ENCODE measurements around the gene IER2. TPM values are rescaled to one million over a fixed set of nuclear protein-coding genes. Genes with fewer than 3 reads are reported as not detected.
A peak's percentile ranks its signal among the peaks of the same experiment; 100 is the strongest.

Gene IER2
- total RNA-seq, 3 donors from 2014 or later (not counting 1 experiment from before 2014, with no cell fraction given), result 668 to 1,112 (median 949) TPM

- H3K4me3 ChIP-seq (ENCODE audit: low read length), result no peak overlapping the region
- H3K4me3 Mint-ChIP-seq, result no peak overlapping the region
These were observed 37.2 kb downstream of the IER2 start for GRCh38 chr19:13187419-13187818.

DNA sequence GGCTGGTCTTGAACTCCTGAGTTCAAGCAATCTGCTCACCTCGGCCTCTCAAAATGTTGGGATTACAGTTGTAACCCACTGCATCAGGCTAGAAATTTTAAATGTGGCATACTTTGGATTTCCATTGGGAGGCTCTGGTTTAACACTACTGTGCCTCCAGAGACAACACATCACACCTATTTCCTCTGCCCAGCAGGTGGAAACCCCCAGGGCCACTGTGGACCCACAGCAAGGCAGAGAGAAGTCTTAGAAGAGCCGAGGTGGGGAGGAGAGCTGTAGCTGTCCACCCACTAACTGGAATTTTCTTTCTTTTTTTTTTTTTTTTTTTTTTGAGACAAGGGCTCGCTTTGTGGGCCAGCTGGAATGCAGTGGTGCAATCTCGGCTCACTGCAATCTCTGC is 39.4 kb downstream of the IER2 start:
- Mint-ChIP-seq H3K36me3 (no peaks in the 10 kb centered on the region), H3K27ac (no peak overlapping the region), H3K9me3 (no peaks in the 10 kb centered on the region), H3K4me1 (peaks cover 15 to 22% of the 10 kb centered on the region in 2 donors), H3K27me3 (ENCODE audit: low read depth in 2 of 2) (no peaks in the 10 kb centered on the region), H3K4me3 (no peak overlapping the region)
- TF ChIP-seq CTCF (IDR thresholded peaks at IDR 0.05), result no peak
- Histone ChIP-seq H3K4me1 (ENCODE audit: control insufficient read depth, insufficient read depth, low read length) (peaks cover 47% of the 10 kb centered on the region), H3K9me3 (ENCODE audit: control insufficient read depth, insufficient read depth, low read length) (no peaks in the 10 kb centered on the region), H3K27me3 (ENCODE audit: control insufficient read depth, insufficient read depth, low read length) (no peaks in the 10 kb centered on the region), H3K27ac (ENCODE audit: low read length) (no peak overlapping the region), H3K36me3 (ENCODE audit: control insufficient read depth, insufficient read depth, low read length) (no peaks in the 10 kb centered on the region), H3K4me3 (ENCODE audit: low read length) (no peak overlapping the region)
- ATAC-seq, result peak in 1 of 3 donors; percentile 42
- intact Hi-C loops (cut with micrococcal nuclease), result no loop called here
- 72% methylated on average over 3 of the region's 4 CpGs for WGBS (ENCODE audit: insufficient coverage)
- DNase-seq, result no peak

More at GRCh38 chr19:13187419-13187818, 37.2 kb downstream of the IER2 start:
- peak overlapping the region; percentile 4 to 5 for H3K27ac Mint-ChIP-seq
- 88% methylated on average over 4 of the region's 4 CpGs for WGBS (ENCODE audit: insufficient coverage)
- no peaks in the 10 kb centered on the region for H3K36me3 ChIP-seq (ENCODE audit: control insufficient read depth, insufficient read depth, low read length)
- no peak overlapping the region for H3K27ac ChIP-seq (ENCODE audit: low read length)
- no peaks in the 10 kb centered on the region for H3K27me3 Mint-ChIP-seq (ENCODE audit: low read depth in 2 of 2)
- no peaks in the 10 kb centered on the region for H3K36me3 Mint-ChIP-seq
- no peaks in the 10 kb centered on the region for H3K9me3 Mint-ChIP-seq
- peaks cover 49% of the 10 kb centered on the region for H3K4me1 ChIP-seq (ENCODE audit: control insufficient read depth, insufficient read depth, low read length)
- no peak for ATAC-seq
- peaks cover 15 to 19% of the 10 kb centered on the region in 2 donors for H3K4me1 Mint-ChIP-seq
- no peak for TF ChIP-seq CTCF (IDR thresholded peaks at IDR 0.05)
- no peaks in the 10 kb centered on the region for H3K27me3 ChIP-seq (ENCODE audit: control insufficient read depth, insufficient read depth, low read length)
- no peaks in the 10 kb centered on the region for H3K9me3 ChIP-seq (ENCODE audit: control insufficient read depth, insufficient read depth, low read length)
- DNase-seq, result no peak
- intact Hi-C loops (cut with micrococcal nuclease), result no loop called here

- Histone ChIP-seq H3K27ac (ENCODE audit: low read length) (no peak overlapping the region), H3K4me3 (ENCODE audit: low read length) (no peak overlapping the region), H3K4me1 (ENCODE audit: control insufficient read depth, insufficient read depth, low read length) (peaks cover 55% of the 10 kb centered on the region), H3K9me3 (ENCODE audit: control insufficient read depth, insufficient read depth, low read length) (no peaks in the 10 kb centered on the region), H3K36me3 (ENCODE audit: control insufficient read depth, insufficient read depth, low read length) (no peaks in the 10 kb centered on the region), H3K27me3 (ENCODE audit: control insufficient read depth, insufficient read depth, low read length) (no peaks in the 10 kb centered on the region)
- no peaks in the 10 kb centered on the region for H3K27me3 Mint-ChIP-seq (ENCODE audit: low read depth in 2 of 2)
- no peaks in the 10 kb centered on the region for H3K9me3 Mint-ChIP-seq
- ATAC-seq, result no peak
- H3K27ac Mint-ChIP-seq, result no peak overlapping the region
- WGBS (ENCODE audit: insufficient coverage), result 82% methylated on average over 19 of the region's 19 CpGs
- intact Hi-C loops (cut with micrococcal nuclease), result no loop called here
- no peak for TF ChIP-seq CTCF (IDR thresholded peaks at IDR 0.05)
- peaks cover 16 to 23% of the 10 kb centered on the region in 2 donors for H3K4me1 Mint-ChIP-seq
- H3K4me3 Mint-ChIP-seq, result no peak overlapping the region
- no peak for DNase-seq
- H3K36me3 Mint-ChIP-seq, result no peaks in the 10 kb centered on the region
These were observed 40.8 kb downstream of the IER2 start for GRCh38 chr19:13190781-13191540.
